DMS 273 (cell line): ENCODE results near the gene MLXIP.
A peak's percentile ranks its signal among the peaks of the same experiment; 100 is the strongest.
"Not testable (repeated sequence)": the region's sequence is repeated elsewhere in the genome, so short reads cannot be mapped to it uniquely, and the experiment has no call there.

Experiments used
- DNase-seq: peaks from one replicate; lab custom pipeline; 2025; ENCODE audit not compliant: unreplicated experiment; lab: John Stamatoyannopoulos, UW

MLXIP gene

GRCh38 chr12:122094735-122095631 is 16.4 kb downstream of the MLXIP start:
- DNase-seq = peak; percentile 56

DNA sequence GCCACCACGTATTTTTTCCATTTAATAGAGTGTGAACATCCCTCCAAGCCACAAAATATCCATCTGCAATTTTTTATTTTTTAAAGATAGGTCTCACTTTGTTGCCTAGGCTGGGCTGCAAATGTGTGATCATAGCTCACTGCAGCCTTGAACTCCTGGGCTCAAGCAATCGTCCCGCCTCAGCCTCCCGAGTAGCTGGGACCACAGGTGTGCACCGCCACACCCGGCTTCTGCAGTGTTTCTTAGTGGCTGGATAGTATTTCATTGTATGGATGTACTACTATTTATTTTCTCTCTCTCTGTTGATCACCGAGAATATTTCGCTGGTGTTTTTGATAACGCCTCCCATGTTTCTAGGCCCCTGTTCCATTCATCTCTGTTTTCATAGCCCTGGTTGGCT is 17.5 kb downstream of the MLXIP start:
- no peak for DNase-seq

DNA sequence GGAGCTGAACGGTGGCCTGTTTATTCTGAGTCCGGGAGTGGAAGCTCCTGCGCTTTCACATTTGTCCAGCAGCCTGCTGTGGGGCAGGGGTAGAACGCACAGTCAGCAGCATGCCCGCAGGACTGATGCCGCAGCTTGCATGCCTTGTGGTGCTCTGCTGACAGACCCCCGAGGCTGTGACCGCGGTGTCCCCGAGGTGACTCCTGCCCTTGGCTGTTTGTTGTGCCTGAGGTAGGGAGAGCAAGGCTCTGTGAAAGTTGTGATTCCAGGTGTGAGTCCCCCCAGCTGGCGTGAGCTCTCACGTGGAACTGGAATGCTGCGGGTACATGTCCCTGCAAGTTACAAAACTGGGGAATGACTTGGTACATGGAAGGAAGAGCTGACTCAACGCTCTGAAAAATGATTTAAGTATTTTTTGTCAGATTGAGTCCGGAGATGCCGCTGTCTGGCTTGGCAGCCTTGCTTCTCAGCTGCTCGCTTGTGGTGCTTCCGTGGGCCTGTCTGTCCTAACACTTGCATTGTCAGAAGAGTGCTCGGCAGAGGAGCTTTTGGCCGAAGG is 18.1 kb downstream of the MLXIP start:
- DNase-seq = peak; percentile 26

DNA sequence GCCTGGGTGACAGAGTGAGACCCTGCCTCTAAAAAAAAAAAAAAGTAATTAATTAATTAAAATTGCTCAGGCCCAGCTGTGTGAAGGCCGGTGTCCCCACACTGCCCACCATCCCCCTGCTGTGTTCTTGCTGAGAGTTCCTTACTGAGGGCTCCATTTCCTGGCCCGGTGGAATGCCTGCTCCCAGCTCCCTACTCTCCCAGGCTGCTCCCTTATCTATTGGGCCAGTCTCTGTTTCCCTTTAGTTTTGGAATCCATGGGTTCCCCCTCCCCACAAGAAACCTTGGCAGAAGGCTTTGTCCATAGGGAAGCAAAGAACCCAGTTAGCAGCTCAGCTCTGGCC is 19.0 kb downstream of the MLXIP start:
- peak; percentile 54 for DNase-seq

DNA sequence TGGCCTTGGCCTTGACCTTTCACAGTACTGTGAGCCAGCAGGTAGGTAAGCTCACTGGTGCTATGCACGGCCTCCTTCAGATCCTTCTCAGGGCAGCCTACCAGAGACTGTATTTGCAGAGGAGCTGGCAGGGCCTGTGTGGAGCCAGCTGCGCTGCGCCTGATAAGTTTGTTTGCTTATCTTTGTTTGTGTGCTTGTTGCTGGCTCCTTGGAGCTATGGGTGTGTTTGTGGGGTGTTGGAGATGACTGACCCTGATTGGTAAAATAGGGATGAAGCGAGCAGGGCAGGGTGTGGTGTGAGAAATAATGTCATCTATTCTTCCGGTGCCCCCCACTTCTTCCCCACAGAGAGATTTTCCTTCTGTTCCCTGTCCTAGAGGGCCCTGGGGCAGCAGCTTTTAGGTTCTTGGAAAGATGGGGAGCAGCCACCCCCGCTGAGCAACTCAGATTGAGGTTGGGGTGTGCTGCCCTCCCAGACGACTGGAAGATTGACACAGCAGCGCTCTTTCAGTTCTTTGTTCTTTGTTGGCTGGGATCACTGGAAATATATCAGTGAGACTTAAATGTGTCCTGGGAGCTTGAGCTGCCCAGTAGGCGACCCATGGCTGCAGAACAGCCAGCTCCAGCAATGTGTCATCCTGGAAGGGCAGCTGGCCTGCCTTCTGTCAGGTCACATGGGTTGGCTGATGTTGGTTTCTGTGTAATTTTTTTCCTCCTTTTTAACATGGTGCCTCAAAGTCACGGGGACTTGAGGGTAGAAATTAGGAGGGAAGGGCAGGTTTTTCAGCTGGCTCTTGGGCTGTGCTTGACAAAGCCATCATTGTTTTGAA is 19.6 kb downstream of the MLXIP start:
- peak; percentile 86 for DNase-seq

DNA sequence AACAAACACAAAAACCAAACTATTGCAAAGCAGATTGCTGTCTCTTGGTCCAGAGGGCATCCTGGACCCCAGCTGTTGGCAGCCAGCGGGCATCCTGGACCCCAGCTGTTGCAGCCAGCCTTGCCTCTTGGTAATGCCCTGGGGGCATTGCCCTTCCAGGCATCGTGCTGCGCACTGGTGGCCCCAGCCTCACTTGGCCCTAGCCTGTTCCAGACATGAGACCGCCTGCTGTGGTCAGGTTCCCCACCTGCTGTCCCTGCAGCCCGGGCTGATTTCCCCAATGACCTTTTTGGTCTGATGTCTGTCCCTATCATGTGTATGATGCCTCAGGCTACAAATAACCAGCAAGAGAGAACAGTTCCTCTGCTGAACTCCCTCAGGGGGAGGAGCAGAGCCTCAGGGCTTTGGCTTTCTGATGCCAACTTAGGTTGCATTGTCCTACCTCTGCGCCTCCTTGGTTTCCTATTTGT is 20.8 kb downstream of the MLXIP start:
- DNase-seq = peak; percentile 23

GRCh38 chr12:122099856-122100255 is 21.3 kb downstream of the MLXIP start:
- no peak for DNase-seq

- no peak for DNase-seq
These were observed 22.0 kb downstream of the MLXIP start for GRCh38 chr12:122100568-122100967.

DNA sequence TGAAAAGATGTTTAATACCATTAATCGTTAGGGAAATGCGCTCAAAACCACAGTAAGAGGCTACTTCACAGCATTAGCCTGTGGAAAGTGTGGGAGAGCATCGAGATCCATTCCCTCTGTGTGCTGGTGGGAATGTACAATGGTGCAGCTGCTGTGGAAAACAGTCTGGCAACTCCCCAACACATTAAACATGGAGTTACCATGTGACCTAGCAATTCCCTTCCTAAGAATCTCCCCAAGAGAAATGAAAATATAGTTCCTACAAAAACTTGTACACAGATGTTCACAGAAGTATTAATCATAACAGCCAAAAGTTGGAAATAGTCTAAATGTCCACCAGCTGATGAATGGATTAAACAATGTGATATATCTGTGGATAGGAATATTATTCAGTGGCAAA is 23.8 kb downstream of the MLXIP start:
- peak; percentile 14 for DNase-seq

- no peak for DNase-seq
These were observed 26.3 kb downstream of the MLXIP start for GRCh38 chr12:122104844-122105243.

- not testable (repeated sequence) for DNase-seq
These were observed 26.9 kb downstream of the MLXIP start for GRCh38 chr12:122105496-122105895.

DNA sequence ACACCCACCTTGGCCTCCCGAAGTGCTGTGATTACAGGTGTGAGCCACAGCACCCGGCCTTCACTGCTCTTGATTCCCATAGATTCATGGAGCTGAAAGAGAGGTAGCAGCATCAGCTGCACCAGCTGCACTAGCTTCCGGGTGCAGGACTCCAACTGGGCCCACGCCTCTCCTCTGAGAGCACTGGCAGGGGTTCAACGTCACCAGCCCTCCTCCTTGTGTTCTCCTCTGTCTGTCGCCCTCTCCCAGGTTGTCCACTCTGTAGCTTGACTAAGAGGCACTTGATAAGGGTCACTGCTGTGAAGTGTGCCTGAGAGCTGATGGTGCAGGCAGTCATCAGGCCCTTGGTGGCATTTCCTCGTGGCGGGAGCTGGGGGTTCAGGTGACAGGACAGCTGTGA is 28.3 kb downstream of the MLXIP start:
- no peak for DNase-seq

- DNase-seq = no peak
These were observed 28.7 kb downstream of the MLXIP start for GRCh38 chr12:122107261-122107660.

DNA sequence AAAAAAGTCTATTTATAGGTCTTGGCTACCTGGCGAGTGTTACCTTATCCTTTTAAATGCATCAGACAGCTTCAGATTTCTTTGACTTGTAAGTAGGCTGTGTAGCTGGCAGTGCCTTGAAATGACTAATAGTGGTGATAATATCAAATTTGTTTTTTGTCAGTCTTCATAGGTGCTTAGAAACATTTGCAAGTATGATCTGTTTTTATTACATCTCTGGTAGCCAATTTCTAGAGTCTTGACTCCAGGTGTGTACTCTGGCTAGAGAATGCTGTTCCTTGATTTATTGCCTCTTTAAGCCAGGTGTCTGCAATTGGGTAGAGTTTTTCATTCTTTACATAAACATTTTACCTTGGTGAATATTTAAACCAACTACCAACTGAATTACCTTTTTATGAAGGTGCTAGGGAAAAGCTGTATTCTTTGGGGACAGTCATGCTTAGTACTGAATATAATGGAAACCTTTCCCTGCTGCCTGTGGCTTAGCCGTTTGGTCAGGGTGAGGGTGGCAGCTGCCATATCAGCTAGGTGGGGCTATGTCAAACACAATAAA is 32.6 kb downstream of the MLXIP start:
- DNase-seq = no peak

DNA sequence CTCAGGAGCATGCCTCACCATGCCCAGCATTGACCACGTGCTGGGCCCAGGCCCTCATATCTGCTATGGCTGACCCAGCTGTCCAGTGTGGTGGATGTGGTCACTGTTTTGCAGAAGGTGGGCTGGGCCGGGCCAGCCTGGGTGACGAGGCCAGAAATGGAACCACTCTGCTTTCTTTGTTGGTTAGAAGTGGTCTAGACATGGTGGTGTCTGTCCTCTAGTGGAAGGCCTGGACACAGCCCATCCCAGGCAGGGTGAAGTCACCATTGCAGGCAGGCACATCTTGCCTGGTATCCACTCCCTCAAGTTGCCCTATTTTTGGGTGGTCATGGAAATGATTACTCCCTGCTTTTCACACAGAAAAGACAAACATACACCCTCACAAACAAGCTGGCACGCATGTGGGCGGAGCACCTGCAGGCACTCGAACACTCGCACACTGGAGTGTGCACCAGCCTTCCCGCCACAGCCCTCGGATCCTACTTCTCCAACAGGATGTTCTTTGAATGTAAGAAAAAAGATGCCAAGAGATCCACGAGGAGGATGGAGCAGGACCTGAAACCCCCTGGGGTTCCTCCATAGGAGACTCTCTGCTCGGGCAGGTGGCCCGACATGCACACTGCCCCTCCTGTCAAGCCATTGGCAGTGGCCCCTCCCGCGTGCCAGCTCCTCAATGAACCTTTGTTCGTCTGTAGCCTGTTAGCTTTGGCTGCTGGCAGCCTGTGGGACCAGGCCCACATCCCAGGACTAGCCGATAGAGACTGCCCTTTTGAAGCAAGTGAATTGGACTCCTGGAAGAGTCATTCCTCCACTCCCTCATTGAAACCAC is 38.4 kb downstream of the MLXIP start:
- no peak for DNase-seq

GRCh38 chr12:122117979-122118378 is 39.4 kb downstream of the MLXIP start:
- no peak for DNase-seq

- DNase-seq = not testable (repeated sequence)
These were observed 42.8 kb downstream of the MLXIP start for GRCh38 chr12:122121341-122121740.

DNA sequence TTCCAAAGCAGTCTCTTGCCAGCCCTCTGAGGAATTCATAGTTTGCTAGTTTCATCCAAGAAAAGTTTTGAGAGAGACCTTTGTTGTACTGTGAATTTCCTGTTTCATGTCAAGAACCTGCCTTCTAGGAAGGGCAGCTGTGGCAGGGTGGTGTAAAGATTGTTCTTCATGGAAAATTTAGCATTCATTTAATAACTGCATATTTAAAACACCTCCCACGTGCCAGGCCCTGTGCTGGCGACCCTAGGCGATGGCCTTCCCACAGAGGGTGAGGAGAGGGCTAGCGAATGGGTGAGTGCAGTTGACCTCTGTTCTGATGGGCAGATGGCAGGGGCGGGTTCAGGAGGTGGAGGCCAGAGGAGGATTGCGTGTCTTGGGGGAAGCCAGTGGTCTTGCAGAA is 43.2 kb downstream of the MLXIP start:
- no peak for DNase-seq

DNA sequence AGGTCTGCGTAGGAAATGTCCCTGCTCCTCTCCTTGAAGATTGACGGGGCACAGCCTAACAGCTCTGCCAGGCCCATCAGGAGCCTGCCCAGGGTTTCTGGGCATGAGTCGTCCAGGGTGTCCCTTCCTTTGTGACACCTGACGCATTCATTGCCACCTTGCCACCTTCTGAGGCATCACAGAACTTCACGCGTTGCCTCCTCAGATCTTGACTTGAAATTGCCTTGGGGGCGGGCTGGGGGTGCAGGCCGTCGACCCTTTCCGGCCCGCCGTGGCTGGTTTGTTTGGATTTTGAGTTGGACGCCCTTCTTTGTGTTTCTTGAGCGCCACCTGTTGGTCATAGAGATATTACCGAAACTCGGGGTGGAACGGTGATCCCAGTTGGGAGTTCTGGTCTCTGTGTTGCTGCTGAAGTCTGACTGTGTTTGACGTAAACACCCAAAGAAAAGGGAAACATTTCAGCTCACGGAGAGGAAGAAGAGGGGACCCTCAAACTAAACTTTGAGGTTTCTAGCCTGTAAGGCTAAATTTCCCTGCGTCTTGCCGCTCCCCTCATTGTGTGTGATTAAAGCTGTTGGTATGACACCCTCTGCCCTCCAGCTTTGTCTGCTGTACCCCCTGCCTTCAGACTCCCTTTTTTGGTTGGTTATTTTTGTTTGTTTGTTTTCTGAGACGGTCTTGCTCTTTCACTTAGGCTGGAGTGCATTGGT is 44.6 kb downstream of the MLXIP start:
- DNase-seq = peak; percentile 84

DNA sequence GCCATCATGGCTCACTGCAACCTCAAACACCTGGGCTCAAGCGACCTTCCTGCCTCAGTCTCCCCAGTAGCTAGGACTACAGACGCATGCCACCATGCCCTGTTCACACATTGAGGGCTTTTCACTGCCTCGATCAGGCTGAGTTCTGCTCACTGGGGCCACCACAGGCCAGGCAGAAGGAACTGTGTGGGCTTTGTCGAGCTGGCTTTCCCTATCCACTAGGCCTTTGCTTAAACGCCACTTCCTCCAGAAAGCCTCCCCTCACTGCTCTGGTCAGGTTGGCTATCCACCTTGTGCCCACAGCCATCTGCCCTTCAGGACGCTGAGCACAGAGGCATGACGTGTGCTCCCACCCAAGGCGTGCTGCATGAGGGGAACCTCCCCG is 45.2 kb downstream of the MLXIP start:
- DNase-seq = no peak
